ENCODE data around the gene CNTNAP2.

DNA sequence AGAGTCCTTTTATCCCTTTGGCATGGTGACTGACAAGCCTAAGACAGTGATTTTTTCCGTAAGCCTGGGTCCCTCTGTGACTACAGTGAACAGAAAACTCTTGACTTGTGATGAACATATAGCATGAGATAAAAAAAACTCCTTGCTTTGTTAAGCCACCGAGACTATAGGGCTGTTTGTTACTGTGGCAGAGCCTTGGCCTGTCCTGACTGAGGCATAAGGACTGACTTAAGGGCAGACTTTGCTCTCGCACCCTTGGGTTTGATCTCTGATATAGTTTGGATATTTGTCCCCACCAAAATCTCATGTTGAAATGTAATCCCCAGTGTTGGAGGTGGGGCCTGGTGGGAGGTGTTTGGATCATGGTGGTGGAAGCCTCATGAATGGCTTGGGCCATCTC lies 2157.5 kb downstream of the CNTNAP2 start:
- TF ChIP-seq, protein P1, sequence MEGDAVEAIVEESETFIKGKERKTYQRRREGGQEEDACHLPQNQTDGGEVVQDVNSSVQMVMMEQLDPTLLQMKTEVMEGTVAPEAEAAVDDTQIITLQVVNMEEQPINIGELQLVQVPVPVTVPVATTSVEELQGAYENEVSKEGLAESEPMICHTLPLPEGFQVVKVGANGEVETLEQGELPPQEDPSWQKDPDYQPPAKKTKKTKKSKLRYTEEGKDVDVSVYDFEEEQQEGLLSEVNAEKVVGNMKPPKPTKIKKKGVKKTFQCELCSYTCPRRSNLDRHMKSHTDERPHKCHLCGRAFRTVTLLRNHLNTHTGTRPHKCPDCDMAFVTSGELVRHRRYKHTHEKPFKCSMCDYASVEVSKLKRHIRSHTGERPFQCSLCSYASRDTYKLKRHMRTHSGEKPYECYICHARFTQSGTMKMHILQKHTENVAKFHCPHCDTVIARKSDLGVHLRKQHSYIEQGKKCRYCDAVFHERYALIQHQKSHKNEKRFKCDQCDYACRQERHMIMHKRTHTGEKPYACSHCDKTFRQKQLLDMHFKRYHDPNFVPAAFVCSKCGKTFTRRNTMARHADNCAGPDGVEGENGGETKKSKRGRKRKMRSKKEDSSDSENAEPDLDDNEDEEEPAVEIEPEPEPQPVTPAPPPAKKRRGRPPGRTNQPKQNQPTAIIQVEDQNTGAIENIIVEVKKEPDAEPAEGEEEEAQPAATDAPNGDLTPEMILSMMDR (IDR thresholded peaks at IDR 0.05), result no peak
- no peak for TF ChIP-seq POLR2A (IDR thresholded peaks at IDR 0.05)
